H9 (cell line): ENCODE data around the gene ABCB11. TPM values are rescaled to one million over a fixed set of nuclear protein-coding genes. Genes with fewer than 3 reads are reported as not detected.

Source experiments
- DNase-seq: peaks from one replicate; pipeline ENCODE4 v3.0.0-alpha.2; 2017
- H2AFZ ChIP-seq: one replicate; pipeline ENCODE4 v1.6.1; 2013; ENCODE audit warnings: mild to moderate bottlenecking, low read length, control low read depth, moderate library complexity
- H2AK5ac ChIP-seq: 2 replicates; pipeline ENCODE4 v1.6.1; 2013; ENCODE audit warnings: low read length, control low read depth, mixed read lengths; ENCODE audit not compliant: insufficient read length
- H2BK120ac ChIP-seq: one replicate; pipeline ENCODE4 v1.6.1; 2013; ENCODE audit warnings: low read depth, mild to moderate bottlenecking, low read length, control low read depth, inconsistent platforms; ENCODE audit not compliant: poor library complexity, severe bottlenecking
- H2BK12ac ChIP-seq: 2 replicates; pipeline ENCODE4 v1.6.1; 2013; ENCODE audit warnings: low read length, control low read depth, mixed read lengths, low read depth; ENCODE audit not compliant: insufficient read length
- H2BK15ac ChIP-seq: 2 replicates; pipeline ENCODE4 v1.6.1; 2013; ENCODE audit warnings: low read depth, low read length, control low read depth
- H2BK20ac ChIP-seq: one replicate; pipeline ENCODE4 v1.6.1; 2013; ENCODE audit warnings: low read depth, mild to moderate bottlenecking, low read length, control low read depth, inconsistent platforms; ENCODE audit not compliant: poor library complexity, severe bottlenecking
- H2BK5ac ChIP-seq: 2 replicates; pipeline ENCODE4 v1.6.1; 2013; ENCODE audit warnings: low read length, control low read depth, mixed read lengths; ENCODE audit not compliant: insufficient read length
- H3K14ac ChIP-seq: 2 replicates; pipeline ENCODE4 v1.6.1; 2013; ENCODE audit warnings: low read length, control low read depth; ENCODE audit not compliant: insufficient read depth
- H3K18ac ChIP-seq: 2 replicates; pipeline ENCODE4 v1.6.1; 2013; ENCODE audit warnings: low read depth, mild to moderate bottlenecking, mixed read lengths, low read length, control low read depth; ENCODE audit not compliant: insufficient read length
- H3K23ac ChIP-seq: 2 replicates; pipeline ENCODE4 v1.6.1; 2013; ENCODE audit warnings: low read length, control low read depth, mixed read lengths, low read depth; ENCODE audit not compliant: insufficient read length
- H3K23me2 ChIP-seq: 2 replicates; pipeline ENCODE4 v1.6.1; 2013; ENCODE audit warnings: low read depth, mild to moderate bottlenecking, mixed read lengths, low read length, control low read depth; ENCODE audit not compliant: insufficient read length, poor library complexity, severe bottlenecking
- H3K27ac ChIP-seq: 2 replicates; pipeline ENCODE4 v1.5.1; 2013; ENCODE audit warnings: low read length, control low read depth, mixed read lengths, low read depth; ENCODE audit not compliant: insufficient read length
- H3K27me3 ChIP-seq: 2 replicates; pipeline ENCODE4 v1.6.1; 2013; ENCODE audit warnings: low read length, control low read depth, inconsistent platforms; ENCODE audit not compliant: insufficient read depth
- H3K4ac ChIP-seq: 2 replicates; pipeline ENCODE4 v1.6.1; 2013; ENCODE audit warnings: low read depth, mild to moderate bottlenecking, control low read depth, inconsistent platforms, low read length, moderate library complexity
- H3K4me1 ChIP-seq: 2 replicates; pipeline ENCODE4 v1.6.1; 2013; ENCODE audit warnings: low read length, control low read depth, inconsistent platforms; ENCODE audit not compliant: insufficient read depth
- H3K4me2 ChIP-seq: 2 replicates; pipeline ENCODE4 v1.6.1; 2013; ENCODE audit warnings: low read length, control low read depth, mixed read lengths; ENCODE audit not compliant: insufficient read length, insufficient read depth
- H3K56ac ChIP-seq: 2 replicates; pipeline ENCODE4 v1.6.1; 2013; ENCODE audit warnings: low read depth, mild to moderate bottlenecking, mixed read lengths, low read length, control low read depth; ENCODE audit not compliant: insufficient read length
- H3K79me1 ChIP-seq: 2 replicates; pipeline ENCODE4 v1.6.1; 2013; ENCODE audit warnings: low read depth, mild to moderate bottlenecking, moderate library complexity, low read length, control low read depth, inconsistent platforms; ENCODE audit not compliant: insufficient read depth, poor library complexity, severe bottlenecking
- H3K79me2 ChIP-seq: 2 replicates; pipeline ENCODE4 v1.6.1; 2013; ENCODE audit warnings: low read length, control low read depth, inconsistent platforms; ENCODE audit not compliant: insufficient read depth
- H3K9ac ChIP-seq: 2 replicates; pipeline ENCODE4 v1.6.1; 2013; ENCODE audit warnings: low read length, control low read depth, mixed read lengths; ENCODE audit not compliant: insufficient read length; ENCODE audit errors: extremely low read depth
- H3K9me3 ChIP-seq: one replicate; pipeline ENCODE4 v1.6.1; 2013; ENCODE audit warnings: low read depth, low read length, inconsistent platforms; ENCODE audit not compliant: control insufficient read depth
- H3T11ph ChIP-seq: one replicate; pipeline ENCODE4 v1.6.1; 2013; ENCODE audit warnings: mild to moderate bottlenecking, low read length, control low read depth, inconsistent platforms
- H4K20me1 ChIP-seq: one replicate; pipeline ENCODE4 v1.6.1; 2013; ENCODE audit not compliant: control insufficient read depth, insufficient read length, insufficient read depth
- H4K5ac ChIP-seq: 2 replicates; pipeline ENCODE4 v1.6.1; 2013; ENCODE audit warnings: low read depth, mild to moderate bottlenecking, mixed read lengths, low read length, control low read depth; ENCODE audit not compliant: insufficient read length
- H4K8ac ChIP-seq: replicated peaks from 2 replicates; pipeline ENCODE4 v1.6.1; 2013; ENCODE audit warnings: low read length, control low read depth, mixed read lengths, low read depth; ENCODE audit not compliant: insufficient read length
- H4K91ac ChIP-seq: 2 replicates; pipeline ENCODE4 v1.6.1; 2013; ENCODE audit warnings: low read depth, mild to moderate bottlenecking, moderate library complexity, mixed read lengths, low read length, control low read depth; ENCODE audit not compliant: insufficient read length
- H3K27ac Mint-ChIP-seq, 3 experiments: 2 replicates in 2 of 3; 3 replicates in 1 of 3; pipeline ENCODE4 v1.8.0; 2020 to 2021; ENCODE audit warnings: mixed read lengths in 3 of 3, mild to moderate bottlenecking in 1 of 3, moderate library complexity in 1 of 3
- H3K27me3 Mint-ChIP-seq: 2 replicates; pipeline ENCODE4 v1.8.0; 2021; ENCODE audit warnings: low read depth, mild to moderate bottlenecking, moderate library complexity, mixed read lengths
- H3K36me3 Mint-ChIP-seq, 3 experiments: 2 replicates in 2 of 3; 3 replicates in 1 of 3; pipeline ENCODE4 v1.8.0; 2020 to 2021; ENCODE audit warnings: low read depth in 3 of 3, mixed read lengths in 3 of 3; ENCODE audit not compliant: insufficient read depth in 1 of 3
- H3K4me1 Mint-ChIP-seq, 2 experiments: 2 replicates each; pipeline ENCODE4 v1.8.0; 2020; ENCODE audit warnings: mixed read lengths in 2 of 2
- H3K4me3 Mint-ChIP-seq, 2 experiments: 2 replicates in 1 of 2; 3 replicates in 1 of 2; pipeline ENCODE4 v1.8.0; 2020 to 2021; ENCODE audit warnings: mild to moderate bottlenecking in 2 of 2, mixed read lengths in 2 of 2, moderate library complexity in 1 of 2
- H3K9me3 Mint-ChIP-seq, 2 experiments: 2 replicates in 1 of 2; 3 replicates in 1 of 2; pipeline ENCODE4 v1.8.0; 2020; ENCODE audit warnings: mild to moderate bottlenecking in 2 of 2, mixed read lengths in 2 of 2, moderate library complexity in 1 of 2
- CTCF ChIP-seq: fragments of 200-600 bp; sonication (generic); conservative IDR thresholded peaks from 3 replicates; pipeline ENCODE4 v1.8.0; 2021; ENCODE audit warnings: antibody characterized with exemption, mild to moderate bottlenecking
- WGBS: extraction: QIAGEN DNeasy Blood & Tissue Kit; methylation state at CpG from one replicate; pipeline ENCODE4 v1.1.7; 2013; ENCODE audit warnings: missing lambda C conversion rate, low lambda C conversion rate, mixed read lengths; ENCODE audit not compliant: insufficient read length; ENCODE audit errors: extremely low coverage; 5-methylcytosine and 5-hydroxymethylcytosine counted together
- total RNA-seq: library from RNA; stranded (reverse); gene quantifications from 2 replicates; pipeline ENCODE4 v1.2.1, GENCODE V29; 2021

Gene ABCB11
- total RNA-seq, 1 experiment from 2014 or later, result not detected

GRCh38 chr2:169038338-169038757, 7.2 kb upstream of the ABCB11 start:
- no peaks in the 10 kb centered on the region for H3K27me3 Mint-ChIP-seq
- H4K20me1 ChIP-seq, result no peaks in the 10 kb centered on the region
- H3K14ac ChIP-seq, result no peak overlapping the region
- no peak for DNase-seq
- H3K27ac Mint-ChIP-seq, result no peak overlapping the region
- H3T11ph ChIP-seq, result no peak overlapping the region
- H2BK5ac ChIP-seq, result no peak overlapping the region
- H2AK5ac ChIP-seq, result no peak overlapping the region
- no peak overlapping the region for H4K91ac ChIP-seq
- no peak overlapping the region for H3K4me3 Mint-ChIP-seq
- H2BK15ac ChIP-seq, result no peak overlapping the region
- no peak overlapping the region for H2BK120ac ChIP-seq
- H3K18ac ChIP-seq, result no peak overlapping the region
- no peak overlapping the region for H2BK12ac ChIP-seq
- H3K79me1 ChIP-seq, result no peaks in the 10 kb centered on the region
- no peaks in the 10 kb centered on the region for H3K4me1 ChIP-seq
- H3K56ac ChIP-seq, result no peak overlapping the region
- H4K8ac ChIP-seq, result no peak overlapping the region
- H3K36me3 Mint-ChIP-seq, result peaks cover 0 to 4% (median 0%) of the 10 kb centered on the region in 3 experiments; a peak in 4 of 7 replicates
- H3K79me2 ChIP-seq, result no peaks in the 10 kb centered on the region
- no peak overlapping the region for H4K5ac ChIP-seq
- no peak overlapping the region for H3K4ac ChIP-seq
- H3K4me2 ChIP-seq, result no peak overlapping the region
- no peak overlapping the region for H2AFZ ChIP-seq
- no peaks in the 10 kb centered on the region for H3K9me3 ChIP-seq
- H3K27ac ChIP-seq, result no peak overlapping the region
- no peak overlapping the region for H3K9ac ChIP-seq
- peaks cover 3% of the 10 kb centered on the region in 2 experiments for H3K4me1 Mint-ChIP-seq
- H3K27me3 ChIP-seq, result no peaks in the 10 kb centered on the region
- H3K23ac ChIP-seq, result no peak overlapping the region
- H3K9me3 Mint-ChIP-seq, result peaks cover 11 to 15% of the 10 kb centered on the region in 2 experiments; a peak in 4 of 5 replicates
- no peak overlapping the region for H2BK20ac ChIP-seq
- TF ChIP-seq CTCF, result no peak
- no peaks in the 10 kb centered on the region for H3K23me2 ChIP-seq
- no CpG with 5 or more reads among the region's 2 CpGs for WGBS
